Measurements from ENCODE around the gene FXYD7. TPM values are rescaled to one million over a fixed set of nuclear protein-coding genes. Genes with fewer than 3 reads are reported as not detected.

The FXYD7 gene
- total and polyA plus RNA-seq, 2 of the 13 experiments (the other 11 are each of a cell fraction or from before 2014, with no cell fraction given) = 0.55 TPM; not detected in 1

GRCh38 chr19:35169221-35169995 is 26.4 kb downstream of the FXYD7 start:
- Histone ChIP-seq H3K9ac (ENCODE audit: insufficient read depth, low read depth, low read length) (no peak overlapping the region), H3K27ac (ENCODE audit: extremely low read length, insufficient read depth, low read length) (no peak overlapping the region), H3K79me2 (ENCODE audit: insufficient read depth, low read length) (no peaks in the 10 kb centered on the region), H4K20me1 (ENCODE audit: insufficient read depth, low read length) (no peaks in the 10 kb centered on the region), H3K36me3 (replicated peaks in 1 of 2; ENCODE audit: control insufficient read depth in 1 of 2, insufficient read depth in 2 of 2, low read length in 2 of 2) (no peaks in the 10 kb centered on the region), H3K4me1 (ENCODE audit: insufficient read depth, low read length) (no peaks in the 10 kb centered on the region), H3K27me3 (ENCODE audit: control insufficient read depth in 1 of 2, insufficient read depth in 2 of 2, low read length in 2 of 2) (no peaks in the 10 kb centered on the region; a peak in 1 of 5 replicates), H3K4me3 (replicated peaks in 1 of 3; ENCODE audit: insufficient read depth in 1 of 3, low read depth in 2 of 3, low read length in 3 of 3) (no peak overlapping the region), H3K9me3 (ENCODE audit: low read length) (peaks cover 15% of the 10 kb centered on the region; the same call in 1 of the 2 replicates), H2AFZ (ENCODE audit: low read length) (no peak overlapping the region), H3K4me2 (ENCODE audit: low read depth, low read length) (no peak overlapping the region)
- in situ Hi-C loops (cut with HindIII; ENCODE audit: extremely low pct_ligation_motif_present, low pct_unique_long_range_greater_than_20kb) = no loop called here
- FAIRE-seq = no peak
- ChIA-PET CTCF (ENCODE audit: low intra/inter-chr PET ratio, low total read pairs) (no interaction called here), POLR2A (no interaction called here)
- intact Hi-C loops (cut with micrococcal nuclease; ENCODE audit: unreplicated experiment) = no loop called here
- no peak for ATAC-seq
- no TSS peak for BruUV-seq (replicated peaks)
- WGBS (ENCODE audit: low lambda C conversion rate) = 39% methylated on average over 17 of the region's 18 CpGs
- no peak for DNase-seq (ENCODE audit: low spot score)
- TF ChIP-seq HIC2 (CRISPR knock-in tag; IDR thresholded peaks at IDR 0.05; ENCODE audit: low read depth) = no peak
- TF ChIP-seq TERF1 (CRISPR knock-in tag; IDR thresholded peaks at IDR 0.05) = no peak
- TF ChIP-seq ZNF792 (CRISPR knock-in tag; IDR thresholded peaks at IDR 0.05) = no peak
- no peak for TF ChIP-seq KLF9 (CRISPR knock-in tag; IDR thresholded peaks at IDR 0.05; ENCODE audit: low read depth)
- no peak for TF ChIP-seq XBP1 (CRISPR knock-in tag; IDR thresholded peaks at IDR 0.05)
- TF ChIP-seq ZNF256 (CRISPR knock-in tag; conservative IDR thresholded peaks at IDR 0.05) = no peak
- TF ChIP-seq ATF4 (CRISPR knock-in tag; IDR thresholded peaks at IDR 0.05) = no peak
- TF ChIP-seq HOXA7 (CRISPR knock-in tag; IDR thresholded peaks at IDR 0.05) = no peak
- TF ChIP-seq ZNF281 (CRISPR knock-in tag; IDR thresholded peaks at IDR 0.05; ENCODE audit: borderline replicate concordance) = no peak
- TF ChIP-seq ZNF589 (CRISPR knock-in tag; conservative IDR thresholded peaks at IDR 0.05) = no peak
- TF ChIP-seq HHEX (CRISPR knock-in tag; IDR thresholded peaks at IDR 0.05) = no peak
- no peak for TF ChIP-seq PRDM15 (CRISPR knock-in tag; IDR thresholded peaks at IDR 0.05)
- TF ChIP-seq ZNF30 (CRISPR knock-in tag; IDR thresholded peaks at IDR 0.05) = no peak
- TF ChIP-seq KDM4B (CRISPR knock-in tag; IDR thresholded peaks at IDR 0.05) = no peak

All from HepG2 (cell line).